Chondrocyte (in vitro differentiated cells): ENCODE data around the gene FGF12. TPM values are rescaled to one million over a fixed set of nuclear protein-coding genes. Genes with fewer than 3 reads are reported as not detected.

Experiments
- DNase-seq: peaks from one replicate; pipeline ENCODE4 v3.0.0; 2021; ENCODE audit warnings: mixed read lengths, low spot score
- H3K27ac Mint-ChIP-seq: one replicate; pipeline ENCODE4 v1.8.0; 2021; ENCODE audit warnings: mild to moderate bottlenecking, moderate library complexity, mixed read lengths; ENCODE audit not compliant: unreplicated experiment
- H3K27me3 Mint-ChIP-seq: 2 replicates; pipeline ENCODE4 v1.8.0; 2021; ENCODE audit warnings: low read depth, mixed read lengths
- H3K36me3 Mint-ChIP-seq: 2 replicates; pipeline ENCODE4 v1.8.0; 2021; ENCODE audit warnings: low read depth, mixed read lengths
- H3K4me1 Mint-ChIP-seq: 2 replicates; pipeline ENCODE4 v1.8.0; 2021; ENCODE audit warnings: low read depth, mild to moderate bottlenecking, mixed read lengths
- H3K4me3 Mint-ChIP-seq: one replicate; pipeline ENCODE4 v1.8.0; 2021; ENCODE audit warnings: mild to moderate bottlenecking, moderate library complexity, mixed read lengths; ENCODE audit not compliant: unreplicated experiment
- H3K9me3 Mint-ChIP-seq: 2 replicates; pipeline ENCODE4 v1.8.0; 2021; ENCODE audit warnings: low read depth, mixed read lengths
- total RNA-seq: library from RNA; stranded (reverse); gene quantifications from 3 replicates; pipeline ENCODE4 v1.2.1, GENCODE V29; 2021
- TF ChIP-seq, protein P1 (sequence below): fragments of 200-600 bp; sonication (generic); IDR thresholded peaks from 2 replicates; pipeline ENCODE4 v1.5.0; 2021; ENCODE audit warnings: antibody characterized with exemption, mild to moderate bottlenecking, moderate library complexity

FGF12 gene
- total RNA-seq, 1 donor from 2014 or later: 0.15 TPM

GRCh38 chr3:192224634-192225155 is 502.6 kb downstream of the FGF12 start:
- no peaks in the 10 kb centered on the region for H3K9me3 Mint-ChIP-seq
- no peaks in the 10 kb centered on the region for H3K36me3 Mint-ChIP-seq
- H3K4me3 Mint-ChIP-seq: no peak overlapping the region

GRCh38 chr3:192223815-192224214 is 503.5 kb downstream of the FGF12 start:
- Mint-ChIP-seq H3K27ac (no peak overlapping the region), H3K4me3 (no peak overlapping the region), H3K9me3 (no peaks in the 10 kb centered on the region), H3K4me1 (no peaks in the 10 kb centered on the region), H3K27me3 (no peaks in the 10 kb centered on the region), H3K36me3 (no peaks in the 10 kb centered on the region)
- TF ChIP-seq, protein P1, sequence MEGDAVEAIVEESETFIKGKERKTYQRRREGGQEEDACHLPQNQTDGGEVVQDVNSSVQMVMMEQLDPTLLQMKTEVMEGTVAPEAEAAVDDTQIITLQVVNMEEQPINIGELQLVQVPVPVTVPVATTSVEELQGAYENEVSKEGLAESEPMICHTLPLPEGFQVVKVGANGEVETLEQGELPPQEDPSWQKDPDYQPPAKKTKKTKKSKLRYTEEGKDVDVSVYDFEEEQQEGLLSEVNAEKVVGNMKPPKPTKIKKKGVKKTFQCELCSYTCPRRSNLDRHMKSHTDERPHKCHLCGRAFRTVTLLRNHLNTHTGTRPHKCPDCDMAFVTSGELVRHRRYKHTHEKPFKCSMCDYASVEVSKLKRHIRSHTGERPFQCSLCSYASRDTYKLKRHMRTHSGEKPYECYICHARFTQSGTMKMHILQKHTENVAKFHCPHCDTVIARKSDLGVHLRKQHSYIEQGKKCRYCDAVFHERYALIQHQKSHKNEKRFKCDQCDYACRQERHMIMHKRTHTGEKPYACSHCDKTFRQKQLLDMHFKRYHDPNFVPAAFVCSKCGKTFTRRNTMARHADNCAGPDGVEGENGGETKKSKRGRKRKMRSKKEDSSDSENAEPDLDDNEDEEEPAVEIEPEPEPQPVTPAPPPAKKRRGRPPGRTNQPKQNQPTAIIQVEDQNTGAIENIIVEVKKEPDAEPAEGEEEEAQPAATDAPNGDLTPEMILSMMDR: no peak
- no peak for DNase-seq

More at GRCh38 chr3:192224634-192225155, 502.6 kb downstream of the FGF12 start:
- no peak overlapping the region for H3K27ac Mint-ChIP-seq
- H3K27me3 Mint-ChIP-seq: no peaks in the 10 kb centered on the region
- TF ChIP-seq, protein P1: no peak
- H3K4me1 Mint-ChIP-seq: no peaks in the 10 kb centered on the region
- no peak for DNase-seq

DNA sequence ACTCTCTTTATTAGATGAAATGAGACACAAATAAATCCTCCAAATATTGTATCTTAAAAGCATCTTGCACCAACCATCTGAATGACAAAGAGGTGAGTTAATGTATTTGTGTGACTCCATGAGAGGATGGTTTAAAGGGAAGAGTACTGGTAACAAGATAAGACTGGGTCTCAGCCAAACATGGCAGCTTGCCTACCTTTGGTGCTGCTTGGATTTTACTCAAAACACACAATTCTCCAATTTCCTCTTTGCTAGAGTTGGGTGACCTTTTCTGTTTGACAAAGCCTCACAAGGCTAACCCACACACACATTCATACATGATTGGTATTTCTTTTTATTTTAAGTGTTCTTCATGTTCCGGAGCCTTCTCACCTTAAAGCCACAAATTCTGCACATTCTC is 506.4 kb downstream of the FGF12 start:
- Mint-ChIP-seq H3K27me3 (peaks cover 2% of the 10 kb centered on the region), H3K4me3 (no peak overlapping the region), H3K36me3 (no peaks in the 10 kb centered on the region), H3K9me3 (no peaks in the 10 kb centered on the region), H3K4me1 (no peaks in the 10 kb centered on the region), H3K27ac (no peak overlapping the region)
- TF ChIP-seq, protein P1: no peak
- no peak for DNase-seq

DNA sequence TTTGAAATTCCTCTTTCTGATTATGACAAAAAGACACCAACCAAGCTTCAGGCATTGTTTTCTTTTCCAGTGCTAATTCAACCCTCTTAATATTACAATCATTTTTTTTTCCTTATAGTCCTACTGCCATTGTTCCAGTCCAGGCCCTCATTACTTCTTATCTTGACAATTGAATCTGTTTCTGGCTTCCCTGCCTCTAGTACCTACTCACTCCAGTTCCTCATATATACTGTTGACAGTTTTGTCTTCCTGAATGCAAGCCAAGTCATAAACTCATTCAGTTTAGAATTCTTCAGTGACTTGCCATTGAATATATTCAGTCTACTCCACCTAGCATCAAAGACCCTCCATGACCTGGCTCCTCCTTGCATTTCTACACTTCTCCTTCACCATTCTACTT is 507.4 kb downstream of the FGF12 start:
- no peaks in the 10 kb centered on the region for H3K9me3 Mint-ChIP-seq
- H3K4me3 Mint-ChIP-seq: no peak overlapping the region
- TF ChIP-seq, protein P1: no peak
- DNase-seq: no peak
- peaks cover 9% of the 10 kb centered on the region for H3K27me3 Mint-ChIP-seq
- no peak overlapping the region for H3K27ac Mint-ChIP-seq
- H3K36me3 Mint-ChIP-seq: no peaks in the 10 kb centered on the region
- H3K4me1 Mint-ChIP-seq: no peaks in the 10 kb centered on the region

DNA sequence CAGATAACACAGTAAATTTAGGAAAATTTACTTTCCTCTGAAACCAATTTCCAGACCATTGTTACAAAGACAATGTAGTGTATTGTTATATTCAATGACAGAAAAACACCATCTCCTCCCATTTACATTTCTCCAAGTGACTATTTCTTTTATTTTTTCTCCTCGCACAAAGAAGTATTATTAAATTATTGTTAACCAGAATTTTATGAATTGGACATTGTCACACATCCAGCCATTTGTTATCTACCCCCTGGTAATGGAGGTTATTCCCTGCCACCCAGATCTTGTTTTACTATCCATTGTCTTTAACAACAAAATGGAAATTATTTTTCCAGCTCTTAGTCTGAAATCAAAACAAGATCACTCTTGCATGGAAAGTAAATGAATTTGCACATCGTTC is 511.3 kb downstream of the FGF12 start:
- Mint-ChIP-seq H3K4me1 (no peaks in the 10 kb centered on the region), H3K27me3 (peaks cover 9% of the 10 kb centered on the region), H3K9me3 (no peaks in the 10 kb centered on the region), H3K27ac (no peak overlapping the region), H3K36me3 (no peaks in the 10 kb centered on the region), H3K4me3 (no peak overlapping the region)
- TF ChIP-seq, protein P1: no peak
- DNase-seq: no peak
